Gastroesophageal sphincter (tissue), 3 donors: ENCODE measurements around the gene SNX8.

Experiments
- CTCF ChIP-seq, 4 experiments: fragments of 200-600 bp in 2 of 4; fragments of 450-650 bp in 2 of 4; sonication (generic) in 1 of 4; IDR thresholded peaks; one replicate each; pipeline ENCODE4 v1.5.1; 2017 to 2019; ENCODE audit warnings: antibody characterized with exemption in 4 of 4, mild to moderate bottlenecking in 2 of 4, moderate library complexity in 2 of 4
- POLR2A ChIP-seq, 2 donors: fragments of 450-650 bp; IDR thresholded peaks; one replicate each; pipeline ENCODE4 v1.6.1; 2017; ENCODE audit warnings: antibody characterized with exemption in 2 of 2, mild to moderate bottlenecking in 2 of 2, moderate library complexity in 1 of 2
- POLR2AphosphoS5 ChIP-seq: sonication (generic); formaldehyde crosslinking; IDR thresholded peaks from one replicate; pipeline ENCODE4 v1.6.1; 2017; ENCODE audit warnings: antibody characterized with exemption

- TF ChIP-seq CTCF (IDR thresholded peaks at IDR 0.05) (no peak), POLR2A (IDR thresholded peaks at IDR 0.05) (no peak), POLR2AphosphoS5 (no peak)
These were observed 89.7 kb downstream of the SNX8 start for GRCh38 chr7:2224491-2224928.
